Upper lobe of left lung (tissue), 4 donors: ENCODE measurements around the gene CRYM.

Experiments
- EP300 ChIP-seq, 4 donors: sonication (generic); formaldehyde crosslinking; IDR thresholded peaks; one replicate each; pipeline ENCODE4 v1.5.1; 2017; ENCODE audit warnings: antibody characterized with exemption in 4 of 4, control low read depth in 2 of 4
- POLR2AphosphoS5 ChIP-seq, 2 donors: sonication (generic); formaldehyde crosslinking; IDR thresholded peaks; one replicate each; pipeline ENCODE4 v1.5.1; 2017; ENCODE audit warnings: antibody characterized with exemption in 2 of 2
- TF ChIP-seq, protein P1 (sequence below), 6 experiments: fragments of 450-650 bp in 4 of 6; fragments of 200-600 bp in 2 of 6; sonication (generic) in 2 of 6; IDR thresholded peaks; one replicate each; pipeline ENCODE4 v1.5.1; 2016 to 2019; ENCODE audit warnings: antibody characterized with exemption in 6 of 6

GRCh38 chr16:21327046-21327445 lies 49.0 kb upstream of the CRYM start:
- TF ChIP-seq EP300 (IDR thresholded peaks at IDR 0.05) (no peak), POLR2AphosphoS5 (IDR thresholded peaks at IDR 0.05) (no peak)
- TF ChIP-seq, protein P1, sequence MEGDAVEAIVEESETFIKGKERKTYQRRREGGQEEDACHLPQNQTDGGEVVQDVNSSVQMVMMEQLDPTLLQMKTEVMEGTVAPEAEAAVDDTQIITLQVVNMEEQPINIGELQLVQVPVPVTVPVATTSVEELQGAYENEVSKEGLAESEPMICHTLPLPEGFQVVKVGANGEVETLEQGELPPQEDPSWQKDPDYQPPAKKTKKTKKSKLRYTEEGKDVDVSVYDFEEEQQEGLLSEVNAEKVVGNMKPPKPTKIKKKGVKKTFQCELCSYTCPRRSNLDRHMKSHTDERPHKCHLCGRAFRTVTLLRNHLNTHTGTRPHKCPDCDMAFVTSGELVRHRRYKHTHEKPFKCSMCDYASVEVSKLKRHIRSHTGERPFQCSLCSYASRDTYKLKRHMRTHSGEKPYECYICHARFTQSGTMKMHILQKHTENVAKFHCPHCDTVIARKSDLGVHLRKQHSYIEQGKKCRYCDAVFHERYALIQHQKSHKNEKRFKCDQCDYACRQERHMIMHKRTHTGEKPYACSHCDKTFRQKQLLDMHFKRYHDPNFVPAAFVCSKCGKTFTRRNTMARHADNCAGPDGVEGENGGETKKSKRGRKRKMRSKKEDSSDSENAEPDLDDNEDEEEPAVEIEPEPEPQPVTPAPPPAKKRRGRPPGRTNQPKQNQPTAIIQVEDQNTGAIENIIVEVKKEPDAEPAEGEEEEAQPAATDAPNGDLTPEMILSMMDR (IDR thresholded peaks at IDR 0.05) = no peak
